HL-60 (cell line): ENCODE measurements around the gene GORASP2.

Experiments used
- POLR2AphosphoS5 ChIP-seq: IDR thresholded peaks from 2 replicates; pipeline ENCODE4 v1.6.1; 2012; ENCODE audit warnings: low read depth
- REST ChIP-seq: IDR thresholded peaks from 2 replicates; pipeline ENCODE4 v1.6.1; 2012; ENCODE audit warnings: low read depth; ENCODE audit not compliant: insufficient replicate concordance
- TF ChIP-seq, protein P1 (sequence below): IDR thresholded peaks from one replicate; pipeline ENCODE4 v1.5.1; 2011; ENCODE audit warnings: low read length, control low read depth, inconsistent platforms; ENCODE audit not compliant: insufficient read depth

- TF ChIP-seq REST, result no peak
- TF ChIP-seq, protein P1, sequence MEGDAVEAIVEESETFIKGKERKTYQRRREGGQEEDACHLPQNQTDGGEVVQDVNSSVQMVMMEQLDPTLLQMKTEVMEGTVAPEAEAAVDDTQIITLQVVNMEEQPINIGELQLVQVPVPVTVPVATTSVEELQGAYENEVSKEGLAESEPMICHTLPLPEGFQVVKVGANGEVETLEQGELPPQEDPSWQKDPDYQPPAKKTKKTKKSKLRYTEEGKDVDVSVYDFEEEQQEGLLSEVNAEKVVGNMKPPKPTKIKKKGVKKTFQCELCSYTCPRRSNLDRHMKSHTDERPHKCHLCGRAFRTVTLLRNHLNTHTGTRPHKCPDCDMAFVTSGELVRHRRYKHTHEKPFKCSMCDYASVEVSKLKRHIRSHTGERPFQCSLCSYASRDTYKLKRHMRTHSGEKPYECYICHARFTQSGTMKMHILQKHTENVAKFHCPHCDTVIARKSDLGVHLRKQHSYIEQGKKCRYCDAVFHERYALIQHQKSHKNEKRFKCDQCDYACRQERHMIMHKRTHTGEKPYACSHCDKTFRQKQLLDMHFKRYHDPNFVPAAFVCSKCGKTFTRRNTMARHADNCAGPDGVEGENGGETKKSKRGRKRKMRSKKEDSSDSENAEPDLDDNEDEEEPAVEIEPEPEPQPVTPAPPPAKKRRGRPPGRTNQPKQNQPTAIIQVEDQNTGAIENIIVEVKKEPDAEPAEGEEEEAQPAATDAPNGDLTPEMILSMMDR, result no peak
- no peak for TF ChIP-seq POLR2AphosphoS5
Observed at GRCh38 chr2:170892391-170892951, 36.6 kb upstream of the GORASP2 start.
